Lower leg skin (tissue), 4 donors: ENCODE measurements around the gene ISLR2. TPM values are rescaled to one million over a fixed set of nuclear protein-coding genes. Genes with fewer than 3 reads are reported as not detected.

Source experiments
- DNase-seq, 2 donors: peaks; one replicate each; pipeline ENCODE4 v3.0.0-alpha.2; 2019; ENCODE audit warnings: low spot score in 2 of 2
- H3K4me3 ChIP-seq: fragments of 200-600 bp; sonication (generic); 2 replicates; pipeline ENCODE4 v1.5.1; 2017; ENCODE audit warnings: mild to moderate bottlenecking, low read depth; ENCODE audit not compliant: poor library complexity, severe bottlenecking
- CTCF ChIP-seq, 3 donors: fragments of 450-650 bp; IDR thresholded peaks; one replicate each; pipeline ENCODE4 v1.5.1; 2016; ENCODE audit warnings: antibody characterized with exemption in 3 of 3, mild to moderate bottlenecking in 3 of 3, moderate library complexity in 2 of 3
- POLR2A ChIP-seq, 2 donors: fragments of 450-650 bp; IDR thresholded peaks; one replicate each; pipeline ENCODE4 v1.6.1; 2016 to 2017; ENCODE audit warnings: antibody characterized with exemption in 2 of 2, mild to moderate bottlenecking in 1 of 2, moderate library complexity in 1 of 2
- WGBS, 2 donors: methylation state at CpG; one replicate each; pipeline ENCODE4 v1.1.5; 2018; 5-methylcytosine and 5-hydroxymethylcytosine counted together
- intact Hi-C: fragments of 100-400 bp; cut with DNase I; formaldehyde crosslinking; loops from one replicate; pipeline ENCODE4 v1.15.0; 2023; ENCODE audit warnings: low total_unique reads
- total RNA-seq, 4 donors: library from RNA; depleted of rRNA; stranded (reverse); fragments of >200 nt; gene quantifications; one replicate each; pipeline ENCODE4 v1.1.0, GENCODE V29; 2016

ISLR2 gene
- total RNA-seq, 4 donors from 2014 or later = 0.17 to 0.91 (median 0.39) TPM; not detected in 1

GRCh38 chr15:74146277-74146800, 16.0 kb downstream of the ISLR2 start:
- DNase-seq = no peak
- intact Hi-C loops = no loop called here
- TF ChIP-seq POLR2A (IDR thresholded peaks at IDR 0.05) (no peak), CTCF (IDR thresholded peaks at IDR 0.05) (no peak)
- WGBS, 2 donors = 97 to 100% methylated on average over 1 of the region's 1 CpG
- H3K4me3 ChIP-seq = no peak overlapping the region

- 60 to 65% methylated on average over 2 of the region's 2 CpGs for WGBS, 2 donors
- intact Hi-C loops = no loop called here
- TF ChIP-seq CTCF (IDR thresholded peaks at IDR 0.05) (no peak), POLR2A (IDR thresholded peaks at IDR 0.05) (no peak)
- no peak for DNase-seq
- H3K4me3 ChIP-seq = no peak overlapping the region
Measured at GRCh38 chr15:74147051-74147450, 16.7 kb downstream of the ISLR2 start.

- no peak overlapping the region for H3K4me3 ChIP-seq
- intact Hi-C loops = no loop called here
- no peak for DNase-seq
- 79 to 81% methylated on average over 14 of the region's 14 CpGs for WGBS, 2 donors
- TF ChIP-seq CTCF (IDR thresholded peaks at IDR 0.05) = no peak
- no peak for TF ChIP-seq POLR2A (IDR thresholded peaks at IDR 0.05)
Measured at GRCh38 chr15:74155766-74156417, 25.5 kb downstream of the ISLR2 start.

- intact Hi-C loops = no loop called here
Measured at GRCh38 chr15:74156678-74157411, 26.5 kb downstream of the ISLR2 start.

More at GRCh38 chr15:74156678-74157411, 26.5 kb downstream of the ISLR2 start:
- 29 to 34% methylated on average over 7 of the region's 7 CpGs for WGBS, 2 donors
- no peak overlapping the region for H3K4me3 ChIP-seq
- TF ChIP-seq CTCF (IDR thresholded peaks at IDR 0.05) (no peak), POLR2A (IDR thresholded peaks at IDR 0.05) (no peak)
- DNase-seq = no peak
